Occipital lobe (tissue), 2 donors: ENCODE measurements around the gene TMCC3. TPM values are rescaled to one million over a fixed set of nuclear protein-coding genes. Genes with fewer than 3 reads are reported as not detected.
"Not testable (repeated sequence)": the region's sequence is repeated elsewhere in the genome, so short reads cannot be mapped to it uniquely, and the experiment has no call there.

ENCODE experiments used
- DNase-seq: peaks from one replicate; lab custom pipeline; 2025; lab: John Stamatoyannopoulos, UW
- total RNA-seq: library from RNA; depleted of rRNA; stranded (reverse); fragments of >200 nt; gene quantifications from one replicate; pipeline ENCODE4 v1.2.3, GENCODE V29; 2014

Gene TMCC3
- total RNA-seq, 1 donor from 2014 or later, result 8.7 TPM

GRCh38 chr12:94636462-94637085 lies 13.8 kb downstream of the TMCC3 start:
- DNase-seq, result no peak

GRCh38 chr12:94634717-94635116 lies 15.6 kb downstream of the TMCC3 start:
- no peak for DNase-seq

GRCh38 chr12:94633401-94633800 lies 17.0 kb downstream of the TMCC3 start:
- DNase-seq, result no peak

GRCh38 chr12:94631058-94631457 lies 19.3 kb downstream of the TMCC3 start:
- no peak for DNase-seq

- no peak for DNase-seq
These were observed 21.4 kb downstream of the TMCC3 start for GRCh38 chr12:94628819-94629472.

GRCh38 chr12:94628369-94628768 lies 22.0 kb downstream of the TMCC3 start:
- no peak for DNase-seq

GRCh38 chr12:94625531-94625930 lies 24.8 kb downstream of the TMCC3 start:
- no peak for DNase-seq

GRCh38 chr12:94623161-94623920 lies 27.0 kb downstream of the TMCC3 start:
- DNase-seq, result no peak

- DNase-seq, result no peak
These were observed 27.9 kb downstream of the TMCC3 start for GRCh38 chr12:94622475-94622874.

- DNase-seq, result no peak
These were observed 28.5 kb downstream of the TMCC3 start for GRCh38 chr12:94621662-94622359.

- no peak for DNase-seq
These were observed 29.7 kb downstream of the TMCC3 start for GRCh38 chr12:94620621-94621020.

- no peak for DNase-seq
These were observed 31.2 kb downstream of the TMCC3 start for GRCh38 chr12:94618995-94619695.

- no peak for DNase-seq
These were observed 33.3 kb downstream of the TMCC3 start for GRCh38 chr12:94617101-94617500.

GRCh38 chr12:94616203-94616729 lies 34.1 kb downstream of the TMCC3 start:
- DNase-seq, result peak; percentile 73

- no peak for DNase-seq
These were observed 34.8 kb downstream of the TMCC3 start for GRCh38 chr12:94615260-94616181.

- no peak for DNase-seq
These were observed 36.1 kb downstream of the TMCC3 start for GRCh38 chr12:94614288-94614721.

- DNase-seq, result no peak
These were observed 40.4 kb downstream of the TMCC3 start for GRCh38 chr12:94609917-94610443.

GRCh38 chr12:94606810-94607209 lies 43.5 kb downstream of the TMCC3 start:
- DNase-seq, result not testable (repeated sequence)

GRCh38 chr12:94604366-94604698 lies 46.0 kb downstream of the TMCC3 start:
- no peak for DNase-seq
